Thyroid gland (tissue), 4 donors: Measurements from ENCODE around the gene ITGB7. TPM values are rescaled to one million over a fixed set of nuclear protein-coding genes. Genes with fewer than 3 reads are reported as not detected.
"Not testable (repeated sequence)": the region's sequence is repeated elsewhere in the genome, so short reads cannot be mapped to it uniquely, and the experiment has no call there.

Experiments used
- DNase-seq, 2 donors: peaks; one replicate each; pipeline ENCODE4 v3.0.0-alpha.2; 2019
- H3K27ac ChIP-seq, 3 donors: fragments of 200-600 bp; sonication (generic); 1 replicate in 2 of 3; 2 replicates in 1 of 3; pipeline ENCODE4 v1.5.1; 2016 to 2019; ENCODE audit warnings: mild to moderate bottlenecking in 1 of 3, moderate library complexity in 1 of 3
- H3K27me3 ChIP-seq: fragments of 200-600 bp; sonication (generic); one replicate; pipeline ENCODE4 v1.5.1; 2019
- H3K36me3 ChIP-seq, 2 donors: fragments of 200-600 bp; sonication (generic); one replicate each; pipeline ENCODE4 v1.5.1; 2016 to 2019
- H3K4me1 ChIP-seq, 2 donors: fragments of 200-600 bp; sonication (generic); one replicate each; pipeline ENCODE4 v1.5.1; 2017 to 2019
- H3K4me3 ChIP-seq, 3 donors: fragments of 200-600 bp; sonication (generic); replicated peaks in 1 of 3; 1 replicate in 2 of 3; 2 replicates in 1 of 3; pipeline ENCODE4 v1.5.1; 2016; ENCODE audit warnings: mild to moderate bottlenecking in 1 of 3
- H3K9me3 ChIP-seq: fragments of 200-600 bp; sonication (generic); one replicate; pipeline ENCODE4 v1.5.1; 2017
- CTCF ChIP-seq, 6 experiments: fragments of 200-600 bp in 3 of 6; fragments of 450-650 bp in 3 of 6; sonication (generic) in 3 of 6; IDR thresholded peaks; one replicate each; pipeline ENCODE4 v1.5.1; 2016 to 2019; ENCODE audit warnings: antibody characterized with exemption in 6 of 6, mild to moderate bottlenecking in 2 of 6, inconsistent platforms in 1 of 6, moderate library complexity in 1 of 6
- POLR2A ChIP-seq, 2 donors: fragments of 450-650 bp; IDR thresholded peaks; one replicate each; pipeline ENCODE4 v1.6.1; 2017; ENCODE audit warnings: antibody characterized with exemption in 2 of 2, mild to moderate bottlenecking in 2 of 2, moderate library complexity in 1 of 2
- WGBS, 2 donors: methylation state at CpG; one replicate each; pipeline ENCODE4 v1.1.5; 2017; 5-methylcytosine and 5-hydroxymethylcytosine counted together
- intact Hi-C: fragments of 100-400 bp; cut with DNase I; formaldehyde crosslinking; loops from one replicate; pipeline ENCODE4 v1.15.1; 2023
- total RNA-seq, 4 donors: library from RNA; depleted of rRNA; stranded (reverse); fragments of >200 nt; gene quantifications; one replicate each; pipeline ENCODE4 v1.2.3, GENCODE V29; 2016

The ITGB7 gene
- total RNA-seq, 4 donors from 2014 or later = 3.2 to 15.6 (median 4.9) TPM

- Histone ChIP-seq H3K4me3 (no peak overlapping the region), H3K36me3 (peaks cover 29% of the 10 kb centered on the region in 2 donors), H3K9me3 (no peaks in the 10 kb centered on the region), H3K27ac (no peak overlapping the region), H3K4me1 (no peaks in the 10 kb centered on the region), H3K27me3 (no peaks in the 10 kb centered on the region)
- DNase-seq = no peak
- intact Hi-C loops = no loop called here
- TF ChIP-seq CTCF (IDR thresholded peaks at IDR 0.05) (no peak), POLR2A (IDR thresholded peaks at IDR 0.05) (no peak)
- WGBS, 2 donors = 53 to 59% methylated on average over 2 of the region's 2 CpGs
Measured at GRCh38 chr12:53208435-53208834, 1.4 kb upstream of the ITGB7 start.

- no peak for DNase-seq
- WGBS, 2 donors = 67% methylated on average over 6 to 7 of the region's 7 CpGs
- H3K27me3 ChIP-seq = no peaks in the 10 kb centered on the region
- H3K4me1 ChIP-seq = no peaks in the 10 kb centered on the region
- H3K4me3 ChIP-seq = no peak overlapping the region
- TF ChIP-seq CTCF (IDR thresholded peaks at IDR 0.05) (no peak), POLR2A (IDR thresholded peaks at IDR 0.05) (no peak)
- intact Hi-C loops = no loop called here
- peaks cover 7 to 10% of the 10 kb centered on the region in 2 donors for H3K36me3 ChIP-seq
- no peak overlapping the region for H3K27ac ChIP-seq
- H3K9me3 ChIP-seq = no peaks in the 10 kb centered on the region
Measured at GRCh38 chr12:53205747-53206419, 1.2 kb downstream of the ITGB7 start.

- Histone ChIP-seq H3K4me3 (no peak overlapping the region), H3K4me1 (no peaks in the 10 kb centered on the region), H3K36me3 (no peaks in the 10 kb centered on the region), H3K9me3 (no peaks in the 10 kb centered on the region), H3K27ac (no peak overlapping the region), H3K27me3 (no peaks in the 10 kb centered on the region)
- WGBS, 2 donors = 86 to 95% methylated on average over 1 of the region's 1 CpG
- TF ChIP-seq POLR2A (IDR thresholded peaks at IDR 0.05) = no peak
- intact Hi-C loops = no loop called here
- no peak for DNase-seq
Measured at GRCh38 chr12:53204351-53204750, 2.7 kb downstream of the ITGB7 start.

GRCh38 chr12:53202316-53202715, 4.7 kb downstream of the ITGB7 start:
- intact Hi-C loops, H3K4me3 ChIP-seq, H3K36me3 ChIP-seq, H3K27me3 ChIP-seq, H3K4me1 ChIP-seq, DNase-seq, H3K9me3 ChIP-seq, H3K27ac ChIP-seq: not testable (repeated sequence)
- WGBS, 2 donors = 83 to 91% methylated on average over 6 to 7 of the region's 7 CpGs

- no peak for TF ChIP-seq POLR2A (IDR thresholded peaks at IDR 0.05)
- TF ChIP-seq CTCF (IDR thresholded peaks at IDR 0.05) = no peak
- no peak for DNase-seq
- peaks cover 7 to 13% of the 10 kb centered on the region in 2 donors for H3K4me1 ChIP-seq
- no peaks in the 10 kb centered on the region for H3K36me3 ChIP-seq
- no peak overlapping the region for H3K4me3 ChIP-seq
- no peak overlapping the region for H3K27ac ChIP-seq
- intact Hi-C loops = no loop called here
- no peaks in the 10 kb centered on the region for H3K27me3 ChIP-seq
- WGBS, 2 donors = 94 to 95% methylated on average over 4 of the region's 4 CpGs
- H3K9me3 ChIP-seq = no peaks in the 10 kb centered on the region
Measured at GRCh38 chr12:53201639-53202038, 5.4 kb downstream of the ITGB7 start.

- Histone ChIP-seq H3K36me3 (no peaks in the 10 kb centered on the region), H3K9me3 (no peaks in the 10 kb centered on the region), H3K4me3 (no peak overlapping the region), H3K27ac (no peak overlapping the region), H3K4me1 (peaks cover 7 to 13% of the 10 kb centered on the region in 2 donors), H3K27me3 (no peaks in the 10 kb centered on the region)
- intact Hi-C loops = no loop called here
- no peak for DNase-seq
- 86 to 91% methylated on average over 1 of the region's 1 CpG for WGBS, 2 donors
- TF ChIP-seq POLR2A (IDR thresholded peaks at IDR 0.05) (no peak), CTCF (IDR thresholded peaks at IDR 0.05) (no peak)
Measured at GRCh38 chr12:53201177-53201541, 5.9 kb downstream of the ITGB7 start.
